ENCODE measurements around the gene SV2B. TPM values are rescaled to one million over a fixed set of nuclear protein-coding genes. Genes with fewer than 3 reads are reported as not detected.

Gene SV2B
- total RNA-seq, 1 donor from 2014 or later, result 0.26 TPM

GRCh38 chr15:91158415-91159394, 58.6 kb downstream of the SV2B start:
- peak; percentile 32 for FAIRE-seq
- Histone ChIP-seq H3K27me3 (ENCODE audit: control insufficient read depth, insufficient read depth, low read length) (no peaks in the 10 kb centered on the region), H3K36me3 (ENCODE audit: control insufficient read depth, insufficient read depth, low read length) (no peaks in the 10 kb centered on the region), H3K4me3 (ENCODE audit: low read depth, low read length) (no peak overlapping the region)
- no peak for DNase-seq (ENCODE audit: low read depth)
- TF ChIP-seq CTCF (IDR thresholded peaks at IDR 0.05; ENCODE audit: insufficient read depth, low read length, severe bottlenecking), result no peak

DNA sequence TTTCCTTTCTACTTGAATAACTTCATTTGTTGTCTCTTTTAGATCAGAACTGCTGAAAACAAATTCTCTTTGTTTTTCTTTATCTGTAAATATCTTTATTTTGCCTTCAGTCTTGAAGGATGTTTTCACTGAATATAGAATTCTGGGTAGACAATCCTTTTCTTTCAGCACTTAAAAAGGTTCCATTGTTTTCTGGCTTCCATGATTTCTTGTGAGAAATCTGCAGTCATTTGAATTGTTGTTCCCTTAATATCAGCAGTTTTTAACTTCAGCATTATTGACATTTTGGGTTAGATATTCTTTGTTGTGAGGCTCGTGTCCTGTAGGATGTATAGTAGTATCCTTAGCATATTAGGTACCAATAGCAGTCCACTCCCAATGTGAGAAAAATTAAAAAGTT, 65.8 kb downstream of the SV2B start:
- no peak for TF ChIP-seq CTCF (IDR thresholded peaks at IDR 0.05; ENCODE audit: insufficient read depth, low read length, severe bottlenecking)
- no peaks in the 10 kb centered on the region for H3K27me3 ChIP-seq (ENCODE audit: control insufficient read depth, insufficient read depth, low read length)
- DNase-seq (ENCODE audit: low read depth) (no peak), FAIRE-seq (no peak)
- no peaks in the 10 kb centered on the region for H3K36me3 ChIP-seq (ENCODE audit: control insufficient read depth, insufficient read depth, low read length)
- no peak overlapping the region for H3K4me3 ChIP-seq (ENCODE audit: low read depth, low read length)

GRCh38 chr15:91168457-91168856, 68.4 kb downstream of the SV2B start:
- TF ChIP-seq CTCF (IDR thresholded peaks at IDR 0.05; ENCODE audit: insufficient read depth, low read length, severe bottlenecking), result no peak
- Histone ChIP-seq H3K27me3 (ENCODE audit: control insufficient read depth, insufficient read depth, low read length) (no peaks in the 10 kb centered on the region), H3K4me3 (ENCODE audit: low read depth, low read length) (no peak overlapping the region), H3K36me3 (ENCODE audit: control insufficient read depth, insufficient read depth, low read length) (no peaks in the 10 kb centered on the region)
- DNase-seq (ENCODE audit: low read depth) (no peak), FAIRE-seq (no peak)

DNA sequence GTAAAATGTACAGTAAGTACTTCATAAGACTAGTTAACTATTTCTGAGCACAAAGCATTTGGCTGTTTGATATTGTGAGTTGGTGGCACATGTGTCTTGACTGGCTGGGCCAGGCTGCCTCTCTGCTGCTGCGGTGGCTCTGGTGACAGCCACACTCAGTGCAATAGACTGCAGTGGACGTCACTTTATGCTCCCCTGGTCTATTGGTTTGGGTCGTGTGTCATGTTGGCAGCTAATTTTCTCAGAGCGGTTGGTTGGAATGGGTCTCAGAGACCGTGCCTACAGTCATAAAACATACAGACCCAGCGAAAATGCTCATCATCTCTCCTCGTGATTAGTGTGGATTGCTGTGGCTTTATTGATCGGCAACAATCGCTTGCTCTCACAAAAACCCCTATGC, 71.3 kb downstream of the SV2B start:
- H3K27me3 ChIP-seq (ENCODE audit: control insufficient read depth, insufficient read depth, low read length), result no peaks in the 10 kb centered on the region
- FAIRE-seq (no peak), DNase-seq (ENCODE audit: low read depth) (no peak)
- H3K4me3 ChIP-seq (ENCODE audit: low read depth, low read length), result no peak overlapping the region
- TF ChIP-seq CTCF (IDR thresholded peaks at IDR 0.05; ENCODE audit: insufficient read depth, low read length, severe bottlenecking), result no peak
- H3K36me3 ChIP-seq (ENCODE audit: control insufficient read depth, insufficient read depth, low read length), result no peaks in the 10 kb centered on the region

DNA sequence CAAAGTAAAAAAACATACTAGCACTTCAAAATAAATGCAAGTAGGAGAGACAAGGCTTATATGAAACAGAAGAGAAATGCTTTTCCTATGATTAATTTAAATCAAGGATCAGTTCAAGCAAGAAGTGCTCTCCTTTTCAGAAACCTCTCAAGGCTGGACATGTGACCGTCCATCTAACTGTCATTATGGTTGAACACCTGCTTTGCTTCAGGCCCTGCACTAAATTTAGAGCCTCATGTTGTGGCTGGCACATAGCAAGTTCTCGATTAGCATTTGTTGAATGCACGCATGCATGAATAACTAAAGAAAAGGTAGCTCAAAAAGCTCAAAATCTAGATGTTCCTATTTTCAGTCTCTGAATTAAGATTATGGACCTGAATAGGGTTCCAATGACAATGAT, 82.0 kb downstream of the SV2B start:
- Histone ChIP-seq H3K27me3 (ENCODE audit: control insufficient read depth, insufficient read depth, low read length) (no peaks in the 10 kb centered on the region), H3K4me3 (ENCODE audit: low read depth, low read length) (no peak overlapping the region), H3K36me3 (ENCODE audit: control insufficient read depth, insufficient read depth, low read length) (no peaks in the 10 kb centered on the region)
- TF ChIP-seq CTCF (IDR thresholded peaks at IDR 0.05; ENCODE audit: insufficient read depth, low read length, severe bottlenecking), result no peak
- no peak for DNase-seq (ENCODE audit: low read depth)
- FAIRE-seq, result no peak
